VCaP (cell line): ENCODE data around the gene IPO13.

ENCODE experiments used
- H3K27ac ChIP-seq: fragments of 450-650 bp; 2 replicates; pipeline ENCODE4 v1.5.1; 2017
- CTCF ChIP-seq: fragments of 450-650 bp; conservative IDR thresholded peaks from 2 replicates; pipeline ENCODE4 v1.5.1; 2017; ENCODE audit warnings: mild to moderate bottlenecking, moderate library complexity

The IPO13 gene

GRCh38 chr1:43937179-43937865 is 9.4 kb upstream of the IPO13 start:
- H3K27ac ChIP-seq, result peak overlapping the region; percentile 95

DNA sequence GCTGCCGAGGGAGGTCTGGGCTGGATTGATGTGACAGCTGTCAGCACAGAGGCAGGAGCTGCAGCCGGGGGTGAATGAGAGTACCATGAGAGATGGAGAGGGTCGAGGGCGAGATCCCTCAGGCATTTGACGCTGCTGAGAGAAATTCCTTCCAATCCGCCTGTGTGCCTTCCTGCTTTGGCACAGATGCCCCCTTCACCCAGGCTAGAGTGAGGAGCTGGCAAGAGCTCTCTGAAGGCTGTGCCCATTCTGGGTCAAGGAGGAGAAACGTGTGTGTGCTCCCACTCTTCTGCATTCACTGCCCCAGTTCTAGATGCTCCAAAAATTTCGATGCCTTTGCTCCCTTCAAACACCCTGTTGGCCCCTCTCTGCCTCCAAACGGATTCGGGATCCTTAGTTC is 8.4 kb upstream of the IPO13 start:
- no peak for TF ChIP-seq CTCF
- H3K27ac ChIP-seq, result no peak overlapping the region

More at GRCh38 chr1:43937179-43937865, 9.4 kb upstream of the IPO13 start:
- no peak for TF ChIP-seq CTCF

DNA sequence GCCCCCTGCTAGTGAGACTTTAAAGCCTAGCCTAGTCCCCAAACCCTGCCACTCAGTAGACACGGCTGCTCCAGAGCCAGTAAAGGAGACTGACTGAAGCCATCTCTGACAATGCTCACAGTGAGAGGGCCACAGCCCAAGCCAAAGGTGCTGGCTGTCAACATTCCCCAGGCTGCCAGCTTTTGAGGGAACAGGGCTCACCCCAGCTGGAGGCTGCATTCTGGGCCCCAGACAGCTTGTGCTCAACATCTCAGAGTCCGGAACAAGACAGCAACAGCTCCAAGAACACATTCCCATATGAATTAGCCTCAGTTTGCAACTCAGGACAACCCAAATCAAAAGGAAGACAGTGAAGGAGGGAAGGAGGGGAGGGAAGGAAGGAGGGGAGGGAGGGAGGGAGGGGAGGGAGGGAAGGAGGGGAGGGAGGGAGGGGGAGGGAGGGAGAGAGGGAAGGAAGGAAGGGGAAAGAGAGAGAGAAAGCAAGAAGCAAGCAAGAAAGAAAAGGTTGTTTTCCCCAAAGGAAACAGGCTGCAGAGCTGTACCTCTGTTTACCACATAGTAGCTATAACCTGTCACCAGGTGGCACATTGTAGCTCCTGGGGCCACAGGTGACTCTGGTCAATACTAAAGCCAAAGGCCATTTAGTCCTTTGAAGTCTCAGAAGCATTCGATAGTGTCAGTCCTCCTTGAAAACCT is 7.7 kb upstream of the IPO13 start:
- H3K27ac ChIP-seq, result no peak overlapping the region
- no peak for TF ChIP-seq CTCF

DNA sequence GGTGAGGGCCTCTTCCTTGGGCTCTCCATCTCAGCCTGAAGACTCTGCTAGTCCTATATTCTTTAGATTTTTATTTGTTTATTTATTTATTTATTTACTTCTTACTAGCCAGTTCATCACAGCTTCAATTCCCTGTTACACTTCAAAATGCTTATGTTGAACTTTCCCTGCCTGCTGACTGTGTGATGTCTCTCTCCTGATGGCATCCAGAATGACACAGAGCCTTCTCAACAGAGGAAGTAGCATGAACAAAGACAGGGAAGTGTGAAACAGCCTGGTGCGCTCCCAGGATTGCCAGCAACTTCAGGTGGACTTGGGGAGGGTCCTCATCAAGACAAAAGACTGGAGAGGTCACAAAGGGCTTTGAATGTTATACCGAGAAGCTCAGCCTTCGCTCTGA is 4.3 kb upstream of the IPO13 start:
- no peak overlapping the region for H3K27ac ChIP-seq
- TF ChIP-seq CTCF, result no peak

GRCh38 chr1:43944860-43945259 is 1.9 kb upstream of the IPO13 start:
- TF ChIP-seq CTCF, result no peak
- peak overlapping the region; percentile 96; the same call in 1 of the 2 replicates for H3K27ac ChIP-seq

- TF ChIP-seq CTCF, result no peak
Observed at GRCh38 chr1:43945674-43946235, 995 bp upstream of the IPO13 start.

GRCh38 chr1:43947061-43947873 is 517 bp downstream of the IPO13 start:
- H3K27ac ChIP-seq, result peak overlapping the region; percentile 96
- no peak for TF ChIP-seq CTCF

More at GRCh38 chr1:43945674-43946235, 995 bp upstream of the IPO13 start:
- peak overlapping the region; percentile 96 for H3K27ac ChIP-seq
